KMS-11 (cell line): ENCODE data around the gene KCNJ5.

Source experiments
- H2AFZ ChIP-seq: fragments of 200-600 bp; sonication (generic); 2 replicates; pipeline ENCODE4 v1.6.1; 2016; ENCODE audit warnings: antibody characterized with exemption, mixed run types, low read depth
- H3K27ac ChIP-seq: fragments of 200-600 bp; sonication (generic); 2 replicates; pipeline ENCODE4 v1.6.1; 2016; ENCODE audit warnings: mild to moderate bottlenecking, mixed run types
- H3K27me3 ChIP-seq: fragments of 200-600 bp; sonication (generic); 2 replicates; pipeline ENCODE4 v1.6.1; 2017; ENCODE audit warnings: mild to moderate bottlenecking, low read depth, mixed run types, moderate library complexity; ENCODE audit not compliant: insufficient read depth
- H3K36me3 ChIP-seq: fragments of 200-600 bp; sonication (generic); 2 replicates; pipeline ENCODE4 v1.6.1; 2017; ENCODE audit warnings: mild to moderate bottlenecking, mixed run types; ENCODE audit not compliant: insufficient read depth
- H3K4me1 ChIP-seq: fragments of 200-600 bp; sonication (generic); 2 replicates; pipeline ENCODE4 v1.6.1; 2016; ENCODE audit warnings: mild to moderate bottlenecking, low read depth, mixed run types; ENCODE audit not compliant: poor library complexity, severe bottlenecking
- H3K4me2 ChIP-seq: fragments of 200-600 bp; sonication (generic); 2 replicates; pipeline ENCODE4 v1.7.0; 2016; ENCODE audit warnings: mild to moderate bottlenecking, mixed run types
- H3K4me3 ChIP-seq: fragments of 200-600 bp; sonication (generic); IDR thresholded peaks from 2 replicates; pipeline ENCODE4 v1.6.1; 2017; ENCODE audit warnings: low read depth, low read length, mixed read lengths; ENCODE audit not compliant: insufficient read depth
- H3K79me2 ChIP-seq: fragments of 200-600 bp; sonication (generic); 2 replicates; pipeline ENCODE4 v1.6.1; 2016; ENCODE audit warnings: low read depth, mixed run types; ENCODE audit not compliant: insufficient read depth
- H3K9ac ChIP-seq: fragments of 200-600 bp; sonication (generic); 2 replicates; pipeline ENCODE4 v1.6.1; 2016; ENCODE audit warnings: mild to moderate bottlenecking, mixed run types
- H4K20me1 ChIP-seq: fragments of 200-600 bp; sonication (generic); 2 replicates; pipeline ENCODE4 v1.6.1; 2016; ENCODE audit warnings: mild to moderate bottlenecking, mixed run types; ENCODE audit not compliant: insufficient read depth
- CTCF ChIP-seq: fragments of 200-600 bp; sonication (generic); conservative IDR thresholded peaks from 2 replicates; pipeline ENCODE4 v1.6.1; 2017; ENCODE audit warnings: low read depth, mild to moderate bottlenecking, antibody characterized with exemption, low read length, moderate library complexity, mixed read lengths

The KCNJ5 gene

DNA sequence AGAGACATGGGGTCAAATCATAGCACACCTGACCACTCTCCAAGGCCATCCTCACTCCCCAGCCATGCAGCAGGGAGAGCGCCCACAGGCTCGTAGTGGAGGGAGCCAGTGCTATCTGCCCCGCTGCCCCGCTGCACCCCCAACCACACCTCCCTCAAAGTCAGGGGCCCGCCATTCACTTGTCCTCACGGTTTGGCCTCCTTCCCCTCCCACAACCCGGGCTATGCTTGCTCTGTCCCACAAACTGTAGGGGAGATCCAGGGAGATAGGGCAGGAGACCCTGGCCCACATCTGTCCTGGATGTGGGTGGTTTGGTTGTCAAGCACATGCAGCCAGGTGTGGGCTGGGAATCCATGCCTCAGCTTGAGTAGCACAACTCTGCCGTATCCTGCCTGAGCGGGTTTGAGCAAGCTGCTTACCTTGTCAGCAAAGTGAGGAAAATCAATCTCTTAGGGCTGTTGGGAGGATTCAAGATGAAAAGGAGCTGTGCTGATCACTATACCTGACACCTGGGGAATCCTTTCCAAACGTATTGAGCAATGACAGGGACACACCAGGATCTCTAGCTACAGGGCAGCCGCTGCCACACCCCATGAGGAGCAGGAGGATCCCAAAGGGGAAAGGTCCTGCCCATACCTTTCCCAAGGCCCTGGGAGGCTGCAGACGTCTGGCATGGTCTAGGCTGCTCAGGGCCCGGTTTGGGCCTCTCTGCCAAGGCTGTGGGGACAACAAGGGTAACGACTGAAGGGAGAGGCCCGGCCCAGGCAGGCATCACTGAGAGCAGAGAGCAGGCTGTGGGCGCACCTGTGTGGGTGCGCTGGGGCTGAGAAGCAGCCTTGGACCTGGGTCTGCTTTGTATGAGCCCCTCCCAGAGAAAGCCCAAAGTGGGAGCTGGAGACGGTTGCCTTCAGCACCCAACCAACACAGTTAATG, 23.3 kb downstream of the KCNJ5 start:
- Histone ChIP-seq H2AFZ (no peak overlapping the region), H3K9ac (no peak overlapping the region)
- no peak for TF ChIP-seq CTCF

GRCh38 chr11:128915149-128915521, 24.0 kb downstream of the KCNJ5 start:
- Histone ChIP-seq H3K27me3 (no peaks in the 10 kb centered on the region), H3K4me1 (peaks cover 3% of the 10 kb centered on the region), H4K20me1 (no peaks in the 10 kb centered on the region), H3K9ac (no peak overlapping the region), H3K36me3 (no peaks in the 10 kb centered on the region), H3K4me3 (no peak overlapping the region), H2AFZ (no peak overlapping the region), H3K4me2 (no peak overlapping the region), H3K27ac (no peak overlapping the region), H3K79me2 (no peaks in the 10 kb centered on the region)
- no peak for TF ChIP-seq CTCF

More for the DNA sequence above, 23.3 kb downstream of the KCNJ5 start:
- H3K27me3 ChIP-seq, result no peaks in the 10 kb centered on the region
- no peaks in the 10 kb centered on the region for H3K36me3 ChIP-seq
- H3K4me3 ChIP-seq, result no peak overlapping the region
- no peaks in the 10 kb centered on the region for H3K79me2 ChIP-seq
- H3K4me1 ChIP-seq, result peaks cover 3% of the 10 kb centered on the region
- H3K27ac ChIP-seq, result no peak overlapping the region
- H3K4me2 ChIP-seq, result no peak overlapping the region
- H4K20me1 ChIP-seq, result no peaks in the 10 kb centered on the region

GRCh38 chr11:128916037-128916572, 24.9 kb downstream of the KCNJ5 start:
- Histone ChIP-seq H3K4me3 (no peak overlapping the region), H3K9ac (no peak overlapping the region), H3K27me3 (no peaks in the 10 kb centered on the region), H3K4me1 (peaks cover 3% of the 10 kb centered on the region), H2AFZ (no peak overlapping the region), H3K4me2 (no peak overlapping the region), H4K20me1 (no peaks in the 10 kb centered on the region), H3K27ac (no peak overlapping the region), H3K79me2 (no peaks in the 10 kb centered on the region), H3K36me3 (no peaks in the 10 kb centered on the region)
- TF ChIP-seq CTCF, result no peak

- no peak for TF ChIP-seq CTCF
- Histone ChIP-seq H3K4me1 (peaks cover 3% of the 10 kb centered on the region), H2AFZ (no peak overlapping the region), H3K27ac (no peak overlapping the region), H3K4me3 (no peak overlapping the region), H3K4me2 (no peak overlapping the region), H4K20me1 (no peaks in the 10 kb centered on the region), H3K79me2 (no peaks in the 10 kb centered on the region), H3K27me3 (no peaks in the 10 kb centered on the region), H3K36me3 (no peaks in the 10 kb centered on the region), H3K9ac (no peak overlapping the region)
Measured at GRCh38 chr11:128916681-128917080, 25.5 kb downstream of the KCNJ5 start.
